GM11168 (cell line): ENCODE measurements around the gene UCP2.

Source experiments
- in situ Hi-C: fragments of 300-500 bp; cut with MboI; formaldehyde crosslinking; loops from one replicate; pipeline ENCODE4 v1.12.0; 2022; ENCODE audit warnings: low sequenced_read_pairs; ENCODE audit not compliant: unreplicated experiment

The UCP2 gene

DNA sequence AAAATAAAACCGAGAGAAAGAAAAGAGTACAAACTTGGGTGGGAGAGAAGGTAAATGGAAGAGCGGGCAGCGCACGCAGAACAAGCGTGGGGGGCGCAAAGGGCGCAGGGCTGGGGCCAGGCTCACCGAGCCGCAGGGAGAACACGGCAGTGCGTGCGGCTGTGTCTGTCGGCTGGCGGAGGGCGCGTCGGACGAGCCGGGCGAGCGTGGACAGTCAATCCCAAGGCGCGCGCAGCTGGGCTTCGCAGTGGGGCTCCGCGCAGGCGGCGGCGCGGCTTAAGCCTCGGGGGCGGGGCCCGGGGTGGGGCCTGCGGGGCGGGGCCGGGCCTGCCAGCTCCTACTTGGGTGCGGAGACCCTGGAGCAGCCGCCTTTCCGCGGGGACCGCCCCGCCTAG lies at the start of gene UCP2:
Gene UCP2, minus strand, starts transcription at position 249 of the 395 bp plus-strand sequence. CDS start 4,465 bp downstream, outside the sequence.
- in situ Hi-C loops, result no loop called here

GRCh38 chr11:74030723-74031676 lies 48.4 kb upstream of the UCP2 start:
- in situ Hi-C loops, result no loop called here

DNA sequence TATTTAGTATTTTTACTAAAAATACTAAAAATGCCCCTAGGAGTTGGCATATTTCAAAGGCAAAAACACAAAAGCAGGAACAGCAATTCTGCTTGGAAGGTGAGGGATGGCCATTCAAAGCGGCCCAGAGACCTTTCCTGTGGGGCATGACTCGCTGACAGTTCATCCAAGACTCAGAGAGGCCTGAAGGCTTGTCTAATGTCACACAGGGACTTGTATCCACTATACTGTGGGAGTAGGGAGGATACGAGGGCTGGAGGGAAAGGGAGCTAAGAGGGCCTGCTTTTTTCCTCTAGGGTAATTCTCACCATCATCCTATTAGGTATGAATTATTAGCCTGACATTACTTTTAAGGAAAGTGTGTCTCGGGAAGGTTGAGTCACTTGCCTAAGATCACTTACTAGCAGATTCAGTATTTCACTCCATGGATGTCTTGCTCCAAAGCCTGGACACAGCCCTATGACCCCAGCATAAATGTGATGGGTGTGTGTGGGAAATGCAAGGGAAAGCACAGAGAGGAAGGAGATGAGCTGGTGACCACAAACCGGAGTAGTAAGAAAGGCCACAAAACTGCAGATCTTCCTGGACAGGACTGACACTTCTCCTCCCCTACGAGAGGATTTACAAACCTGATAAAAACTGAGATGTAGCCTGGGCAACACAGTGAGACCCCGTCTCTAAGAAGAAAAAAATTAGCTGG lies 43.0 kb upstream of the UCP2 start:
- in situ Hi-C loops, result no loop called here

DNA sequence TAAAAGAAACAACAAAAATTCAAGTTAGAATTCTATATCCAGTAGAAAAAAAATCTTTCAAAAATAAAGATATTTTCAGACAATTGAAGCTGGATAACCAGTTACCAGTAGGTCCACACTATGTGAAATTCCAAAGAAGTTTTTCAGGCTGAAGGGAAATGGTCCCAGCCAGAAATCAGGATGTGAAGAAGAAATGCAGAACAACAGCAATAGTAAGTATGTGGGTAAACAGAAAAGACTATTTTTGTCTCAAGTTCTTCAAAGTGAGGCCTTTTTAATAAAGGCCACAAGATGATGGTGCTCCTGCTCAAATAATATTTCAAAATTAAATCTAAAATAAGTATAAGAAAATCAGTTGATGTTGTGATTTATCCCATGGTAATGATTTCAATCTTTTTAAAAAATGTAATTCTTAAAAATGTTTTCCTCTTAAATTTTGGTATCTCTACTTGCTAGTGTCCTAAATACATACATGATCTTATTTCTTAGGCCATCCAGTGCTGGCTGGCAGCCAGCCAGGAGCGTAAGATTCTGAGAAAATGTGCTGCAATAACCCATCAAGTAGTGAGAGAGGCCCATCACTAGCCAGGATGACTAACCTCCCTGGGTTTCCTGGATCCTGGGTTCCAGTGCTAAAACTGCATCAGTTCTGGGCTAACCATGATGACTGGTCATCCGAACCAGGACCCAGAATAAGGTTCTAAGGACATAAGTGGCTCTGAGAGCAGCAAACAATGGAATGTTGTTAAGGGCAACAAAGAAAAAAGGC lies 41.8 kb upstream of the UCP2 start:
- in situ Hi-C loops, result no loop called here

DNA sequence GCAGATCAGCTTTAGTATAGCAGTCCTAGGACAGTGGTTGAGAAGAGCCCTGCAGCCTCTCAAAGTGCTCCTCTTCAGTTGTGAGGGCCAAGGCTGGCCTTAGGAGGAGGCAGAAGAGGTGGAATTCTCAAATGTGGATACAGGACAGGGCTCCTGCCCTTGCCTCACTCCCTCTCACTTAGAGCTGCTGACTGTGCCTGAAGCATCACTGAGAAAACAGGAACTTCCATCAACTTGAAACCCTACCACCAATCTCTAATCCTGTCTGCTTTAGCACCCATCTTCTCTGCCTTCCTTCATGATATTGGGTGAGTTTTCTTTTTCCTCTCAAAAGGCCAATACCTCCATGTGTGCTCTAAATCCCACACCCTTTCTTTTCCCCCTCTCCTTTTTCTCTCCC lies 40.6 kb upstream of the UCP2 start:
- in situ Hi-C loops, result no loop called here

- in situ Hi-C loops, result no loop called here
These were observed 39.9 kb upstream of the UCP2 start for GRCh38 chr11:74022546-74022945.

DNA sequence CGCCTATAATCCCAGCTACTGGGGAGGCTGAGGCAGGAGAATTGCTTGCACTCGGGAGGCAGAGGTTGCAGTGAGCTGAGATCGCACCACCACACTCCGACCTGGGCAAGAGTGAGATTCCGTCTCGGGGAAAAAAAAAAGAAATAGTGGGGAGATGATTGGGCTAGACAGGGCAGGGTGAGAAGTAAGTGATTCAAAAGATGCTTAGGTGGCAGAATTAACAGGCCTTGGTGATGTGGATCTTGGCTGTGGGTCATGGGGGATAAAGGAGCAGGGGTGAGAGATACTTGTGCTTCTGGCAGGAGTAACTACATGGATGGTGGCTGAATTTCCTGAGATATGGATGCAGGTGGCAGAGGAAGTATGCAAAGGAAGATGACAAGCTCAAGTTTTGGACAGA lies 39.4 kb upstream of the UCP2 start:
- in situ Hi-C loops, result no loop called here

- in situ Hi-C loops, result no loop called here
These were observed 37.9 kb upstream of the UCP2 start for GRCh38 chr11:74020539-74020938.

DNA sequence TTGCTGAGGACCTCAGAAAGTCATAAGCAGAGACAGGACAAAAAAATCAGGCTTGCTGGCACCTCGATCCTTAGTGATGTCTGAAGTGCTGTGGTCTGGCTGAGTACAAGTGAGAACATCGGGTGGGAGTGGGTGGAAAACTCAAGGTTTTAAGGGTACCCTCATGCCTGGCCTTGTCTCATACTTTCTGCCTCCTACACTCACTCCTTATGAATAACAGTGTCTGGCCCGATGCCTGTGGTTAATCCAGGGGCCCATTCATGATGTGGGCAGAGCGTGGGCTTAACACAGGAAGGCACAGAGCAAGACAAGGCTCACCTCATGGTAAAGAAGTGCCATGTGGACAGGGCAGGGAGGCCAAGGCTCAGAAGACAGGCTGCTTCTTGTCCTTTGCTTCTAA lies 37.2 kb upstream of the UCP2 start:
- in situ Hi-C loops, result no loop called here

DNA sequence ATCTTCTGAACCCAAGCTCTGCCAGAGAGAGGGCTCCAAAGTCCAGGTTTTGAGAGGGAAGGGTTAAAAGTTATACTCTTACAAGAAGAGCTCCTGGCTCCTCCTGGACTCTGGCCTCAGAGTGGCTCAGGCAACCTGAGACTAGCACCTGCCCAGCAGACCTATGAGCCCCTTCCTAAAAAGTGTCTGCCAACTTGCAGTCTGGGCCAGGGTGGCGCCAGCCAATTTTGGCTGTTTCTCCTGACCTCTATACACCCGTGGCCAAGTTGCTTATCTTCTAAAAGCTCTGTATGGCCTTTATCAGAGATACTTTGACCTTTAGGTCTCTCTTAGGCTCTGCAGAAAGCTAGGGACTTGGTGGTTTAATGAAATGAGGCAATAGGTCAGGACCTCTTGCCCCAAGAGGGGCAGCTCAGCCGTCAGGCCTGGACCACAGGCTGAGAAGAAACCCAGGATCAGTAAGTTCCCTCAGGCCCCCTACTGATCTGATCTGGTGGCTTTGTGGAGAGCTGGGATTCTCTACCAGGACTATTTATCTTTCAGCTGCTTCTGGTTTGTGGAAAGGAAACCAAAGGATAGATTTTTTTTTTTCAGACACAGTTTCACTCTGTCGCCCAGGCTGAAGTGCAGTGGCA lies 36.6 kb upstream of the UCP2 start:
- in situ Hi-C loops, result no loop called here

GRCh38 chr11:74018331-74019005 lies 35.8 kb upstream of the UCP2 start:
- in situ Hi-C loops, result no loop called here

GRCh38 chr11:74017631-74018030 lies 35.0 kb upstream of the UCP2 start:
- in situ Hi-C loops, result no loop called here

DNA sequence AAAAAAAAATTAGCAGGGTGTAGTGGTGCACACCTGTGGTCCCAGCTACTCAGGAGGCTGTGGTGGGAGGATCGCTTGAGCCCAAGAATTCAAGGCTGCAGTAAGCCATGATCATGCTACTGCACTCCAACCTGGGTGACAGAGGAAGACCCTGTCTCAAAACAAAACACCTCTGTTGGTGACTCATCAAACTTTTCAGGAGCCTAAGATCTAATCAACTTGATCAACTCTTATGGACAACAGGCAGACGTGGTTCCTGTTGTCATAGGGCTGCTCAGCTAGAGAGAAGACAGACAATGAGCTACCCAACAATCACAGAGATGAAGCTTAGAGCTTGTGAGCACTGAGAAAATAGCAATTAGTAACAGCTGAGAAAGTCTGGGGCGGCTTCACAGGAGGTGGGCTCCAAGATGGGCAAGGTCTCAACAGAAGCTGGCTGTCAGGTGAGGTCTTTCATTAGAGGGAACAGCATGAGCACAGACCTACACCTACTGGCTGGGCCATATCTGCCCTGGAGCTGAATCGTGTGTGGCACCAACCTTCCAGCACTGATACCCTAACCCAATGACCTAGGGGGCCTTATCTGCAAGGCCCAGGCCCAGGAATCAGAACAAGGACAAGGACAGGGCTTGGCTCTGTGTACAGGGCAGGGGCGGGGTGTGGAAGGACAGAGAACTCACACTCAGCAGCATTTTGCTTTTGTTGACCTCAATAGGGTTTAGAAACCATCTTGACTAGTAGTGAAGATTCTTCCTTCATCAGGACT lies 33.5 kb upstream of the UCP2 start:
- in situ Hi-C loops, result no loop called here

DNA sequence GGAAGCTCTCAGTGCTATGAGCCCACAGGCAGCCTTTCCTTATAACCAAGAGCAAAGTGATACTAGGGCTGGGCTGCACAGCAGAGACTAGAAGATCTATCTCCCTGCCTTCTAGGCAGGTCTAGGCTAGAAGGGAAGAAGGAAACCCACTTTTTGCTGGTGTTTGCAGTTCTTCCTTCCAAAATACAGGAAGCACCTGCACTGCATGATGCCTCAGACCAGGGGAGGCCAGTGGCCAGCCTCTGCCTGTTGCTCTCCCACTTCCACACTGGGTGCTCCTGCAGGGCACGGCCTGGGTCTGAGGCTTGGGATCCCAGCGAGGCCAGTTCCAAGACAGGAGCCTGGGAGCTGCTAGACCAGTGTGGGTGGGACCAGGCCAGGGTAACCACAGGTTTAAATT lies 32.2 kb upstream of the UCP2 start:
- in situ Hi-C loops, result no loop called here

GRCh38 chr11:74013141-74013540 lies 30.5 kb upstream of the UCP2 start:
- in situ Hi-C loops, result no loop called here

- in situ Hi-C loops, result no loop called here
These were observed 29.6 kb upstream of the UCP2 start for GRCh38 chr11:74012074-74012809.

GRCh38 chr11:74011360-74012073 lies 28.9 kb upstream of the UCP2 start:
- in situ Hi-C loops, result no loop called here
